ENCODE measurements around the gene PRX. TPM values are rescaled to one million over a fixed set of nuclear protein-coding genes. Genes with fewer than 3 reads are reported as not detected.
A peak's percentile ranks its signal among the peaks of the same experiment; 100 is the strongest.

The PRX gene
- total and polyA plus RNA-seq, 2 of the 13 experiments (the other 11 are each of a cell fraction or from before 2014, with no cell fraction given) = 0.66 TPM

- TF ChIP-seq HNF4G (IDR thresholded peaks at IDR 0.05; ENCODE audit: borderline replicate concordance, low read depth, low read length) (peak; percentile 44; the same call in 1 of the 2 replicates), HNF4G (CRISPR knock-in tag; IDR thresholded peaks at IDR 0.05; ENCODE audit: borderline replicate concordance, low read depth) (no peak), KLF15 (CRISPR knock-in tag; IDR thresholded peaks at IDR 0.05; ENCODE audit: borderline replicate concordance) (no peak; the same call in 1 of the 2 replicates), ERF (CRISPR knock-in tag; IDR thresholded peaks at IDR 0.05) (no peak; the same call in 1 of the 2 replicates), MAFK (conservative IDR thresholded peaks at IDR 0.05 in 1 of 2, IDR thresholded peaks at IDR 0.05 in 1 of 2; ENCODE audit: low read length in 2 of 2) (no peak), ZNF318 (CRISPR knock-in tag; IDR thresholded peaks at IDR 0.05) (no peak), ZBTB39 (CRISPR knock-in tag; IDR thresholded peaks at IDR 0.05) (no peak), ZNF558 (CRISPR knock-in tag; IDR thresholded peaks at IDR 0.05; ENCODE audit: borderline replicate concordance) (no peak), JUNB (CRISPR knock-in tag; IDR thresholded peaks at IDR 0.05; ENCODE audit: borderline replicate concordance) (no peak), ZNF362 (CRISPR knock-in tag; IDR thresholded peaks at IDR 0.05; ENCODE audit: borderline replicate concordance) (no peak), SIX4 (CRISPR knock-in tag; IDR thresholded peaks at IDR 0.05) (no peak), ARNTL (CRISPR knock-in tag; IDR thresholded peaks at IDR 0.05) (no peak), FOXA1 (IDR thresholded peaks at IDR 0.05) (no peak), FOXA1 (CRISPR knock-in tag; IDR thresholded peaks at IDR 0.05) (no peak), ZNF431 (CRISPR knock-in tag; IDR thresholded peaks at IDR 0.05; ENCODE audit: borderline replicate concordance, low read depth) (no peak; the same call in 1 of the 2 replicates)
Measured at GRCh38 chr19:40443131-40443999, 30.2 kb upstream of the PRX start (continued).

All from HepG2 (cell line).